ENCODE data around the gene MZF1.
"Not testable (repeated sequence)": the region's sequence is repeated elsewhere in the genome, so short reads cannot be mapped to it uniquely, and the experiment has no call there.

MZF1 gene

GRCh38 chr19:58572818-58573657 is at the start of gene MZF1:
Gene MZF1, minus strand, starts transcription at chr19:58573335. Its CDS starts 1,946 bp downstream, at chr19:58571389.
- DNase-seq = peak; percentile 100

- DNase-seq = not testable (repeated sequence)
Measured at GRCh38 chr19:58607213-58607612, 34.1 kb upstream of the MZF1 start.

- not testable (repeated sequence) for DNase-seq
Measured at GRCh38 chr19:58606251-58606896, 33.2 kb upstream of the MZF1 start.

GRCh38 chr19:58586133-58586765 is 13.1 kb upstream of the MZF1 start:
- peak; percentile 41 for DNase-seq

GRCh38 chr19:58585442-58586132 is 12.5 kb upstream of the MZF1 start:
- DNase-seq = no peak

GRCh38 chr19:58584498-58585441 is 11.6 kb upstream of the MZF1 start:
- peak; percentile 24 for DNase-seq

- DNase-seq = peak; percentile 29
Measured at GRCh38 chr19:58582985-58583384, 9.8 kb upstream of the MZF1 start.

GRCh38 chr19:58581227-58582141 is 8.3 kb upstream of the MZF1 start:
- peak; percentile 94 for DNase-seq

GRCh38 chr19:58579473-58580142 is 6.5 kb upstream of the MZF1 start:
- no peak for DNase-seq

- DNase-seq = no peak
Measured at GRCh38 chr19:58578012-58578925, 5.1 kb upstream of the MZF1 start.

GRCh38 chr19:58577581-58577980 is 4.4 kb upstream of the MZF1 start:
- not testable (repeated sequence) for DNase-seq

- DNase-seq = peak; percentile 95
Measured at GRCh38 chr19:58575183-58576041, 2.3 kb upstream of the MZF1 start.

- DNase-seq = no peak
Measured at GRCh38 chr19:58573658-58574164, 576 bp upstream of the MZF1 start.

- DNase-seq = no peak
Measured at GRCh38 chr19:58572026-58572817, 913 bp downstream of the MZF1 start.

GRCh38 chr19:58571575-58571947 is 1.6 kb downstream of the MZF1 start:
- no peak for DNase-seq

- DNase-seq = no peak
Measured at GRCh38 chr19:58570770-58571574, 2.2 kb downstream of the MZF1 start.

Data from islet precursor cell (in vitro differentiated cells).